Ascending aorta (tissue), 2 donors: ENCODE results near the gene ZNF284. TPM values are rescaled to one million over a fixed set of nuclear protein-coding genes. Genes with fewer than 3 reads are reported as not detected.

Source experiments
- DNase-seq, 2 donors: peaks; one replicate each; pipeline ENCODE4 v3.0.0-alpha.2; 2019; ENCODE audit warnings: low spot score in 2 of 2
- H3K27ac ChIP-seq, 2 donors: fragments of 200-600 bp; sonication (generic); one replicate each; pipeline ENCODE4 v1.5.1; 2016 to 2017; ENCODE audit warnings: mild to moderate bottlenecking in 1 of 2
- H3K27me3 ChIP-seq: fragments of 200-600 bp; sonication (generic); one replicate; pipeline ENCODE4 v1.5.1; 2017
- H3K36me3 ChIP-seq, 2 donors: fragments of 200-600 bp; sonication (generic); one replicate each; pipeline ENCODE4 v1.5.1; 2016
- H3K4me1 ChIP-seq, 2 donors: fragments of 200-600 bp; sonication (generic); one replicate each; pipeline ENCODE4 v1.5.1; 2016 to 2017; ENCODE audit warnings: mild to moderate bottlenecking in 1 of 2
- H3K4me3 ChIP-seq, 2 donors: fragments of 200-600 bp; sonication (generic); one replicate each; pipeline ENCODE4 v1.5.1; 2016 to 2017; ENCODE audit warnings: mild to moderate bottlenecking in 1 of 2
- H3K9me3 ChIP-seq, 2 donors: fragments of 200-600 bp; sonication (generic); one replicate each; pipeline ENCODE4 v1.5.1; 2016
- intact Hi-C: fragments of 100-400 bp; cut with DNase I; formaldehyde crosslinking; loops from one replicate; pipeline ENCODE4 v1.15.1; 2023
- total RNA-seq: library from RNA; depleted of rRNA; stranded (reverse); fragments of >200 nt; gene quantifications from one replicate; pipeline ENCODE4 v1.1.0, GENCODE V29; 2016
- TF ChIP-seq, protein P1 (sequence below), 3 experiments: fragments of 200-600 bp in 2 of 3; fragments of 450-650 bp in 1 of 3; sonication (generic) in 2 of 3; IDR thresholded peaks; one replicate each; pipeline ENCODE4 v1.5.1; 2016 to 2019; ENCODE audit warnings: antibody characterized with exemption in 3 of 3, mild to moderate bottlenecking in 1 of 3, moderate library complexity in 1 of 3

ZNF284 gene
- 0.21 TPM for total RNA-seq

DNA sequence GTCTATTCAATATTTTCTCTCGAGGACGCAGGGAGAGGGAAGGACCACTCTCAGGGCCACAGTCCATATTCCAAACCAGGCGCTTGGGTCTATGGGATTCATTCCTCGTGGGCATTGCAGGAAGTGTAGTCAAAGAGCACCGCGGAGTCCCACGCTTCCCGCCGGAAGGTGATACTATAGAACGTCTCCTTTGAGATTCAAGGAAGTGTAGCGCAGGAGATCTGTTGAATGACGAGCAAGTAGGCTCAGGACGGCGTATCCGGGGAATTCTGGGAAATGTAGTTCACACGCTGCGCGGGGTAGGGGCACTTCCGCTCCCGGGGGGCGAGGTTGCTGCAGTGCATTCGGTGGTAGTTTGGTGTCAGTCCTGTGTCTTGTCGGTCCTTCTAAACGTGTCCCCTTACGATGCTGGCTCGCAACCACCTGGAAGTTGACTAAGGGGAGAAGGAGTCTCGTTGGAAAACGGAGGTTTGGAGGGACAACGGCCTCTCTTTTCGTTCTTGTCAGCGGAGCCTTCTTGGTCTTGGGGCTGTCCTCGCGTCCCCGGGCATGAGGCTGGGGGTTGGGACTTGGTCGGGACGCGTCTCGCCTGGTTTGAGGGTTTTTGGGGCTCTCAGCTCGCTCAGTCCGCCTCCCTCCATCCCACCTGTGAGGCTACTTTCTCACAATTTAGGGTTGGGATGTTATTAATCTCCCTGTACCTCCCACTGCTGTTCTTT lies at the start of gene ZNF284:
Gene ZNF284 (plus strand): TSS at position 336 of the 719 bp plus-strand sequence. CDS start 4,231 bp downstream, outside the sequence.
- peak; percentile 54 to 92 for DNase-seq
- Histone ChIP-seq H3K9me3 (peaks cover 6 to 21% of the 10 kb centered on the region in 2 donors), H3K27ac (peak within 1 kb of the TSS; percentile 12 to 48), H3K36me3 (peaks cover 5 to 18% of the 10 kb centered on the region in 2 donors), H3K4me1 (peaks cover 0 to 9% of the 10 kb centered on the region in 2 donors), H3K4me3 (peak within 1 kb of the TSS; percentile 44 to 79), H3K27me3 (no peaks in the 10 kb centered on the region)
- TF ChIP-seq, protein P1, sequence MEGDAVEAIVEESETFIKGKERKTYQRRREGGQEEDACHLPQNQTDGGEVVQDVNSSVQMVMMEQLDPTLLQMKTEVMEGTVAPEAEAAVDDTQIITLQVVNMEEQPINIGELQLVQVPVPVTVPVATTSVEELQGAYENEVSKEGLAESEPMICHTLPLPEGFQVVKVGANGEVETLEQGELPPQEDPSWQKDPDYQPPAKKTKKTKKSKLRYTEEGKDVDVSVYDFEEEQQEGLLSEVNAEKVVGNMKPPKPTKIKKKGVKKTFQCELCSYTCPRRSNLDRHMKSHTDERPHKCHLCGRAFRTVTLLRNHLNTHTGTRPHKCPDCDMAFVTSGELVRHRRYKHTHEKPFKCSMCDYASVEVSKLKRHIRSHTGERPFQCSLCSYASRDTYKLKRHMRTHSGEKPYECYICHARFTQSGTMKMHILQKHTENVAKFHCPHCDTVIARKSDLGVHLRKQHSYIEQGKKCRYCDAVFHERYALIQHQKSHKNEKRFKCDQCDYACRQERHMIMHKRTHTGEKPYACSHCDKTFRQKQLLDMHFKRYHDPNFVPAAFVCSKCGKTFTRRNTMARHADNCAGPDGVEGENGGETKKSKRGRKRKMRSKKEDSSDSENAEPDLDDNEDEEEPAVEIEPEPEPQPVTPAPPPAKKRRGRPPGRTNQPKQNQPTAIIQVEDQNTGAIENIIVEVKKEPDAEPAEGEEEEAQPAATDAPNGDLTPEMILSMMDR (IDR thresholded peaks at IDR 0.05): no peak
- intact Hi-C loops: loop anchor here (1.0 to 5.0 kb wide), 3 partner anchors 21 to 70 kb away; partner anchors contain the start of genes ZNF224 and ZNF230

DNA sequence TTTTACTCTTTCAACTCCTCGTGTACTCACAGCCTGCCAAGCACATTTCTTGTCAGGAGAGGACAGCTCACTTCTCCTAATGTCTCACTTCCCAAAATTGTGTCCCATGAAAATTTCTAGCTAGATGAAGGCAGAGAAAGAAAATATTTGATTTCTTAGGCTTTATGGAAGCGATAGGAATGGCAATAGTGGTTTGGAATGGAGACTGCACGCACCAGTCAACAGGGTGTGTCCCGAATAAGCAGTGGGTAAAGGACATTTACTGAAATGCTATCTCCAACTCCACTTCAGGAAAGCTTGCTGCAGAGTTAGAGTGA lies 47.1 kb upstream of the ZNF284 start:
- Histone ChIP-seq H3K36me3 (peaks cover 31 to 33% of the 10 kb centered on the region in 2 donors), H3K4me3 (peak overlapping the region; percentile 70 to 84), H3K9me3 (peaks cover 12 to 27% of the 10 kb centered on the region in 2 donors), H3K4me1 (peaks cover 2 to 3% of the 10 kb centered on the region in 2 donors), H3K27me3 (no peaks in the 10 kb centered on the region), H3K27ac (peak overlapping the region in 1 of 2 donors; percentile 57)
- intact Hi-C loops: loop anchor here (1.0 kb wide), 2 partner anchors 23 to 26 kb away; partner anchors contain the start of gene ZNF230
- TF ChIP-seq, protein P1 (IDR thresholded peaks at IDR 0.05): no peak
- DNase-seq: no peak

DNA sequence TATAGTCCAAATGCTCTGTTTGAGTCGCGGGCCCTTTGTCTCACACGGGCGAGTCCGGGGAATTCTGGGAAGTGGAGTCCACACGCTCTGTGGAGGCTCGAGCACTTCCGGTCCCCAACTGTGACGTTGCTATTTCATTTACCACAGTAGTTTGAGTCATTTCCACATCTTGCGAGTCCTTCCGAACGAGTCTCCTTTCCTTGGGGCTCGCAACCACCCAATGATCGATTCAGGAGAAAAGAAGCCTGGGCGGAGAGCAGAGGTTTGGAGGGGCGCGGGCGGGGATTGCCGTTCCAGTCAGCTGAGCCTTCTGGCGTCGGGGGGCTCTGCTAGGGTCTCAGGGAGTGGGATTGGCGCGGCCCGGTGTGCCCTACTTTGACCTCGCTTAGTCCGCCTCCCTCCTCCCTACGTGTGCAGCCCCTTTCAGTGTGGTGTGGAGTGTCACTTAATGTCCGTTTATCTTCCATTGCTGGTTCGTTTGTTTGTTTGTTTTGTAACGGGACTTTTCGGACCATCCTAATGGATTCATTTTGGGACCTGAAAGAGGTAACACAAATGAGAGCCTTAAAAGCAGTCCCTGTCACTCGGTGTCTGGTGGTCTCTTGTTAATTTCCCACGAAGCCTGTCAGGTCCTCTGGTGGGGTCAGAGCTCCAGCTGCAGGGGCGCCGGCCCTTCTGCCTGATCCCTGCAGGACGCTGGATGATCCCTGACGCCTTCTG lies 46.6 kb upstream of the ZNF284 start, which contains the start of gene ZNF222:
Gene ZNF222 (plus strand): TSS at position 163 of the 720 bp plus-strand sequence. CDS start 58 bp downstream, at position 221.
- intact Hi-C loops: loop anchor here (1.0 kb wide), 2 partner anchors 23 to 26 kb away; partner anchors contain the start of gene ZNF230
- H3K27me3 ChIP-seq: no peaks in the 10 kb centered on the region
- peak within 1 kb of the TSS; percentile 29 to 57 for H3K27ac ChIP-seq
- TF ChIP-seq, protein P1 (IDR thresholded peaks at IDR 0.05): no peak
- DNase-seq: peak; percentile 38 to 91
- peaks cover 2 to 3% of the 10 kb centered on the region in 2 donors for H3K4me1 ChIP-seq
- H3K9me3 ChIP-seq: peaks cover 17 to 32% of the 10 kb centered on the region in 2 donors
- H3K36me3 ChIP-seq: peaks cover 37 to 38% of the 10 kb centered on the region in 2 donors
- peak within 1 kb of the TSS; percentile 70 to 84 for H3K4me3 ChIP-seq

DNA sequence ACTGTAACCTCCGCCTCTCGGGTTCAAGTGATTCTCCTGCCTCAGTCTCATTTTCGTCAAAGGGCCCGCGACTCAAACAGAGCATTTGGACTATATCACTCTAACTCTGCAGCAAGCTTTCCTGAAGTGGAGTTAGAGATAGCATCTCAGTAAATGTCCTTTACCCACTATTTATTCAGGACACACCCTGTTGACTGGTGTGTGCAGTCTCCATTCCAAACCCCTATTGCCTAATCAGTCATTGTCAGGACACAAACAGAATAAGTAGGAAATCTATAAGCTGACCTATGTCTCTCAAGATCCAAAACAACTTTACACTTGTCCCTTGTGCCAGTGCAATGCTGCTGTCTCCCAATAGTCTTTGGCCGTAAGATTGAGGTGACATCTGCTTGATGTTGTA lies 45.3 kb upstream of the ZNF284 start:
- peaks cover 2 to 3% of the 10 kb centered on the region in 2 donors for H3K4me1 ChIP-seq
- DNase-seq: no peak
- peaks cover 49 to 51% of the 10 kb centered on the region in 2 donors for H3K36me3 ChIP-seq
- H3K27me3 ChIP-seq: no peaks in the 10 kb centered on the region
- H3K9me3 ChIP-seq: peaks cover 30 to 44% of the 10 kb centered on the region in 2 donors
- TF ChIP-seq, protein P1 (IDR thresholded peaks at IDR 0.05): no peak
- H3K27ac ChIP-seq: no peak overlapping the region
- no peak overlapping the region for H3K4me3 ChIP-seq
- intact Hi-C loops: no loop called here

DNA sequence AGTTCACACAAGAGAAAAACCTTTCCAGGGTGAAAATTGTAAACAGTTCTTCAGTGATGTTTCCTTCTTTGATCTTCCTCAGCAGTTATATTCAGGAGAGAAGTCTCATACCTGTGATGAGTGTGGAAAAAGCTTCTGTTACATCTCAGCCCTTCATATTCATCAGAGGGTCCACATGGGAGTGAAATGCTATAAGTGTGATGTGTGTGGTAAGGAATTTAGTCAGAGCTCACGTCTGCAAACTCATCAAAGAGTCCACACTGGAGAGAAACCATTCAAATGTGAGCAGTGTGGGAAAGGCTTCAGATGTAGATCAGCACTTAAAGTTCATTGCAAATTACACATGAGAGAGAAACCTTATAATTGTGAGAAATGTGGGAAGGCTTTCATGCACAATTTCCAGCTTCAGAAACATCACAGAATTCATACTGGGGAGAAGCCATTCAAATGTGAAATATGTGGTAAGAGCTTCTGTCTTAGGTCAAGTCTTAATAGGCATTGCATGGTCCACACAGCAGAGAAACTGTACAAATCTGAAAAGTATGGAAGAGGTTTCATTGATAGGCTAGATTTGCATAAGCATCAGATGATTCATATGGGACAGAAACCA lies 39.9 kb upstream of the ZNF284 start:
- intact Hi-C loops: no loop called here
- H3K27me3 ChIP-seq: no peaks in the 10 kb centered on the region
- no peak overlapping the region for H3K27ac ChIP-seq
- H3K9me3 ChIP-seq: peaks cover 80 to 97% of the 10 kb centered on the region in 2 donors
- H3K4me3 ChIP-seq: peak overlapping the region in 1 of 2 donors; percentile 4
- H3K4me1 ChIP-seq: no peaks in the 10 kb centered on the region
- TF ChIP-seq, protein P1 (IDR thresholded peaks at IDR 0.05): no peak
- DNase-seq: no peak
- H3K36me3 ChIP-seq: peaks cover 56 to 63% of the 10 kb centered on the region in 2 donors
